G401.6 (cell line): Measurements from ENCODE around the gene DUSP2.

Experiments used
- FAIRE-seq: peaks from 2 replicates; lab custom pipeline; 2012; peaks lifted over from hg19 to GRCh38; lab: Jason Lieb, UNC

Gene DUSP2

DNA sequence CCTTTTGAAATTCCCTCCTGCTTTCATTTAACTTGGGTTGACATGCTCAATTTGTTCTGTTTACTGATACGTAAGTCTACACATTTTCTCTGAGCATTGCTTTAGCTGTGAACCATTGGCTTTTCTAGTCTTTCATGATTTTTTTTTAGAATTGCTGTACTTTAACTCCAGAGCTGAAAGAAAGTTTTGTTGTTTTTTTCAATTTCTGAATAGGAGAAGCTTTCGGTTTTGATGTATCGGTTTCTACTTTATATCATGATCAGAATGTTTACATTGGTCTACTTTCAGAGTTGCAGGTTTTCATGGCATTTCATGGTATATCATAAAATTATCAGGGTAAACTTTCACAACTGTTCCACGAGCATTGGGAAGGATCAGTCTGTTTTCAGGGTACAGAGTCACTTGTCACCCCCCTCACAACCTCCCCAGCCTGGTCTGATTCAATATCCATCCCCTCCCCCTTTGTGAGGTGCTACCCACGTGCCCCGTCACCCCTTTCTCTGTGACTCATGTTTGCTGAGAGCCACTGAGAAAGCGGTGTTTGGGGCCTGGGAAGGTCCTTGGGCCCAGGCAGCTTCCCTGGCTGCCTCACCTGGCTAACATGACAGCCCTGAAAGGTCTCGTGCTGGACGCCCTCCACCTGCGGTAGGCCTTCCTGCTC is 14.0 kb downstream of the DUSP2 start:
- no peak for FAIRE-seq

DNA sequence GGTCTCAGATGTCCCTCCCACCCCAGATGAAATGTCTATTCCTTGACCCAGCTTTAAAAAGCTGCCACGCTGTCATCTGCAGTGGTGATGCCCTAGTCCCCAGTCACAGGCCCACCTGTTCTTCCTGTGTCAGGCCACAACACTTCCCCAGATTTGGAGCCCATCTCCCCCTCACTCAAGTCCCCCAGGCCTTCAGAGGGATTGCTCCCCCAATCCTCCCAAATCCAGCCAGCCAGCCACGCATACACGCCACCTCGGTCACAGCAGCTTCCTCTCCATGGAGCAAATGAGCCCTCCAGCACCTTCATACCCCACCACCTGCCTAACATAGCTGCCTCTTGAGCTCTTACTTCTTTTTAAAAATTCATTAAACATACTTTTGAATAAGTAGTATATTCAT is 14.8 kb downstream of the DUSP2 start:
- FAIRE-seq: no peak

- FAIRE-seq: no peak
These were observed 15.6 kb downstream of the DUSP2 start for GRCh38 chr2:96129528-96130120.

- FAIRE-seq: no peak
These were observed 16.8 kb downstream of the DUSP2 start for GRCh38 chr2:96128456-96128855.

DNA sequence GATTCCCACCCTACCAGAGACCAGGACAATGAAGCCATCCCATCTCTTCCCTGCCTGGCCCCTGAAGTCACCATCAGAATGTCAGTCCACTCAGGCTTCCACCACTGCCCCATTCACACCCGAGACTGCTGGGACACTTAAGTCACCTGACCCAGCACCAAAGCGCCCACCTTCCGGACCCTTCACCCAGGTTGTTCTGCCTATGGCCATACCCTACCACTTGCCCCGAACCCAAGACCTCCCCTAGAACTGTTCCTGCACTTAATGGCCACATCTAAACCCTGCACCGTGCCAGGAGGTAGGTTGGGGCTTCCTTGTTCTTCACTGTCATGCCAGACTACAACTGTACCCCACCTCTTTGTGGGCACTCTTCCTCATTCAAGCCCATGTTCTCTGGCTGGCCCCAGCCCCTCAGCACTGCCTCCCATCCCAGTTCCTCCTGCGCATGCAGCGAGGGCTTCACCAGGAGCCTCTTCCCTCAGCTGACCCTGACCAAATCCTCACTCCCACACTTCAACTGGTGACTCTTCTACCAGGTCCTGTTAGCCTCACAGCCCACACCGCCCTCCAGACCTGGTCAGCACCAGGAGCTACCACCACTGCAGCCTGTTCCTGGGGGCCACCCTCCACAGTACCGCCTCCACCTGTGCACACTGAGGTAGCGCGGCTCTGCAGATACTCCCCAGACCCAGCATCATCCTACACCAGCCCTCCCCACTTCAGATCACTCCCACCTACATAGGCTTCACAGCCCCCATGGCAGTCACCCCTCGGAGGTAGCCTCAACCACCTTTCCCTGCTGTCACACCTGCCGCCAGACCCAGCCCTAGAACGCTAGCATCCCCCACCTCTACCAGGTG is 20.6 kb downstream of the DUSP2 start:
- FAIRE-seq: no peak

- FAIRE-seq: no peak
These were observed 21.3 kb downstream of the DUSP2 start for GRCh38 chr2:96123936-96124335.

- FAIRE-seq: no peak
These were observed 21.9 kb downstream of the DUSP2 start for GRCh38 chr2:96123290-96123689.

GRCh38 chr2:96122391-96122790 is 22.8 kb downstream of the DUSP2 start:
- no peak for FAIRE-seq

DNA sequence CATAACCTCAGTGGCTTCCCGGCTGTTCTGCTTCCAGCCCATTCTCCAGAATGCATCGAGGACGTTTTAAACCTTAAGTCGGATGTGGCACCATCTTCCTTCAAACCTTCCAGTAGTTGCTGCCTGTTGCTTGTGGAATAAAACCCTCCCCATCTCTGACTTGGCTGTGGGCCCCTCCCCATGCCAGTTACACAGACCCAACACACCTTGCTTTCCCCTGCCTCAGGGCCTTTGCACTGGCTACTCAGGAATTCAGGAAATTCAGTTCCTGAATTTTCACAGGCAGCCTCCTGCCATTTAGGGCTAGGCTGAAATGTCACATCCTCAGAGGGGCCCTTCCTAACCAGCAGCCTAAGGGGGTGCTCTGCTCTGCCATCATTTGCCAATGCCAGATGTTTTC is 23.8 kb downstream of the DUSP2 start:
- no peak for FAIRE-seq

DNA sequence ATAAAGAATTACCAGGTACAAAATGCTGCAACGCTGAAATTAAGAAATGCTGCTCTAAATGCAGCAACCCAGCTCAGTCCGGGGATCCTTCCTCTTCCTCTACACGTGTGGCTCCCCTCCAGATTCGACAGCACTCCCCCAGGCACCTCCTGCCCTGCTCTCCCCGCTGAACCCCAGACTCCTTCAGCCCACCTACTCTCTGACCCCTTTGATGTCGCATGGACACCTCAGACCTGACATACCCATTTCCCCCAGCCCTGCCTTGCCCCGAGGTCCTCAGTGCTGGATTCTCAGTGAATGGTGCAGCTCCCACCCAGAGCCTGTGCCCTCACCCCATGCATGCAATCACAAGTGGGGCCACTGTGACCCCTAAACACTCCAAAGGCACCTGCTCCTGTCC is 24.2 kb downstream of the DUSP2 start:
- no peak for FAIRE-seq

DNA sequence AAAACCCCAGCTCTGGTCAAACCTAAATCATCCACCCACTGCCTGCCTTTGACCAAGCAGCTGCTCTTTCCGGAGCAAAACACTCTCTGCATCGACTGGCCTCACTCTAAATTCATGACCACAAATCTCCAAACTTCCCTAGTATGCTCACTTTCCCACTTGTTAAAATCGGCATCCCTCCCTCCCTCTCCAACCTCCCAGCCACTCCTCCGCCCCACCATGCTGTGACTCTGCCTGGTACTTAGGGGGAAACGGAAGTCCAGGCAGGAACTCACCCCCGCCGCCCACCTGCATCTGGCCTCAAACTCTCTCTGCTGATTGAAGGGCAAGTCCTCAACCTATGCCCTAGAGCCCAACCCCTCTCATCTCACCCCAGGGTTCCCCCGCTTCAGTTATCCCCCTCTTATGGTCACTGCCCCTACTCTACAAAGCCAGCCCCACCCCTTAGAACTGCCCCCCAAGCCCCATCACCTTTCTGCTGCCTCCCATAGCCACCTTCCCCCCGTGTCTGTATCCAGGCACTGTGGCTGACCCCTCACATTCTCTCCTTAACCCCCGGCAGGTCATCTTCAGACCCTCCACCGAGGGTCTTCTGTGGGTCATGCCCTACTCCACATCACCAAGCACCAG is 25.0 kb downstream of the DUSP2 start:
- FAIRE-seq: no peak

GRCh38 chr2:96119389-96119751 is 25.9 kb downstream of the DUSP2 start:
- FAIRE-seq: no peak

DNA sequence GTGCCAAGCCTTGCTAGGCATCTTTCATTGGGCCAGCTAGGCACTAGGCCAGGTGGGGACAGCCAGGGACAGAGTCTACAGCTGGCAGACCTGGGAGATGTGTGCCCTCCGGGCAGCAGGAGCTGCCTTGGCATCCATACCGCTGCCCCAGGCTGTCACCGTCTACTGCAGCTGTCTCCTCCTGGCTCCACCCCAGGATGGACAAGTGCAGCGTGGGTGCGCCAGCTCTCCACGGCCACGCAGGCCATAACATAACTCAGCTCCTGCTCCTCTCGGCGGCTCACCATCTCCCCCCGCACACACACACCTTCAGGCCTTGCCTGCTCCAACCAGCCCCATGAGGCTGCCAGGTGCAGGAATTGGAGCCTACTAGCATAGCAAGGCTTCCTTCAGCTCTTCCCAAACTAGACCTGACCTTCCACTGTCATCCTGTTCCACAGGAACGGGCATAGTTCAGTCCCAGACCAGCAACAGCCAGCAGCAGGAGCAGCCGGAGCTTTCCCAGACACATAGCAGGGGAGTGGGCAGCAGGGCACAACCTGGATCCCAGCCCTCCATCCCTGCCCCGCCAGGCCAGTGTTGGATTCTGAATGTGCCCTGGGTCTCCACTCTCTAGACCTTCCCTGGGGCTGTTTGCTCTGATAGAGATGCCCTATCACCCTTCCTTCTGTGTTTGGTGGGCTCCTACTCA is 26.4 kb downstream of the DUSP2 start:
- no peak for FAIRE-seq

DNA sequence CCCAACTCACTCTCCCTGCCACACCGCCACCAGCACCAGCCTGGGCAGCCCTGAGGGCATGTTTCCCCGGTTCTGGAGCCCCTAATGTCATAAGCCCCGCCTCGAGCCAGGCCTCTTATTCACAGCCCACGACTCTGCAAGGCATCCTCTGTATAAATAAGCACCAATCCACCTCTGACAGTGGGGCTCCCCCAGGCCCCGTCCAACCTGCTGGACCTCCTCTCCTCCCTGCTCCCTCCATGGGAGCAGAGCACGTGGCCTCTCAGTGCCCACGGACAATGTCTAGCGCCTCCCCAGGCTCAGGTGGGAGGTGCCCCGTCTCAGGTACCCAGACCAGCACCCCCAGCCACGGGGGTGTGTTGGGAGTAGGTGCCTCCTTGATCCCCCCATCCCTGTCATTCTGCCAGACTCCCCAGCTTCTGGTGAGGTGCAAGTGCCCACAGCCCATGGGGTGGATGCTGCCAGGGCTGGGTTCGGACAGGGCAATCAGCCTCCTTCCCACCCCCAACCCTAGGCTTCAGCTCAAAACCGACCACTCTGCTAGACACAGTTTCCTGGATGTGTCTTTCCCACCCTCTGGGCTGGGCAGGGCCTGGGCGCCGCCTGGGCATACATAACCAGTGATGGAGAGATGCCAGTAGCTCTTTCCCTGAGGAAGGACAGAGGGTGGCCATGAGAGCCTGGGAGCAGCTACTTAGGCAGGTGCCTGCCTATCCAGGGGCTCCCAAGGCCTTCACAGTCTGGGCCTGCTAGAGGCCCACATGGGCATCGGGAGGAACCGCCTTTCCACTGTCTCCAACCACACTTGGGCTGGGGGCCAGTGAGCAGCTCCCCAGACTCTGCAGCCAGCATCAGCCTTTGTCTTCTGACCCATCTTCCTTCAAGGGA is 27.3 kb downstream of the DUSP2 start:
- FAIRE-seq: no peak

DNA sequence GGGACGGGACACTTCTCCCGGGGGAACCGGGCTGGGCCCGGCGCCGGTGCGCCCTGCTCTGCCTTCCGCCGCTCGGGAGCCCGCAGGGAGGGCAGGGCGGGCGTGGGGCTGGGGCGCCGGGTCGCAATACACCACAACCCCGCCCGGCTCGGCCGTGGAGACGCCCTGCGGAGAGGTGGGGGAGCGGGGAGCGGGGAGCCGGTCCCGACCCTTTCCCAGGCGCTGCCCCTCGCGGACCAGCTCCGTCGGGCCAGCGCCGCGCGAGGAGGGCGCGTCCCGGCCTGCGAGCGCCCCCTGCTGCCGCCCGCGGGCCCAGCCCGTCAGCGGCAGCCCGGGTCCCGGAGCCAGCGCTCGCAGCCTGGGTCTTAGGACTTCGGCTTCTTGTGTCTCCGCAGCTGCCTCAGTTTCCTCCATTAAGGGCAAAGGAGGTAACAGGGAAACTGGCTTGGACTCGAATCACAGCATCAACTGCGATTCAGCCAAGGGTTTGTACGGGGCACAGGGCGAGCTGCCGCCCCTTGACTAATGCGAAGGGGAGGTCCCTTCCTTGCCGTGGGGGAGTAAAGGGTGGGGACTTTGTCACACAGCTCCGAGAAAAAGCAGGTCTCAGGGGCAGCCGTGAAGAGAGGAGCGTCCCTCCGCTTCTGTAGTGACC is 28.2 kb downstream of the DUSP2 start:
- no peak for FAIRE-seq

DNA sequence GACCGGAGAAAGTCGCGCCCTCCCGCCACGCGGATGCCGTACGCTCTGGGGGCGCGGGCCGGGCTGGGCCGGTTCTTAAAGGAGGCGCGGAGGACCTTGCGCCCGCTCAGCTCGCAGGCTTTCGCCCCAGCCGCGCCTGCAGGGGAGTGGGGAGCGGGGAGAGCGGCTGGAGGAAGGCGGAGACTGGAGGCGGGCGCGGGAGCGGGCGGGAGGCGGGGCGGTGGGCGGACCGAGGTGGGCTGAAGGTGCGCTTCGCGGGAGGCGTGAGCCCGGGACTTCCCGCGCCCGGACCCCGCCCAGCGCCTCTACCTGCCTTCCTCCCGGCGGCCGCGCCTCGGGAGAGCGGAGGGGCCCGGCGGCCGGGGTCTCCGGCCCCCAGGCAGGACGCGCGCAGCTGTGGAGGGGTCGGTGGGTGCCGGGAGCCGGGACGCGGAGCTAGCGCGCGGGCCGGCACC is 28.8 kb downstream of the DUSP2 start, which contains the start of gene ADRA2B:
ADRA2B (minus strand) TSS at position 148 of the 455 bp plus-strand sequence. CDS start 422 bp downstream, outside the sequence.
- no peak for FAIRE-seq

GRCh38 chr2:96115631-96116423 is 29.4 kb downstream of the DUSP2 start:
- no peak for FAIRE-seq

- FAIRE-seq: no peak
These were observed 30.2 kb downstream of the DUSP2 start for GRCh38 chr2:96114903-96115581.

- no peak for FAIRE-seq
These were observed 30.7 kb downstream of the DUSP2 start for GRCh38 chr2:96114546-96114902.
